Measurements from ENCODE around the gene KCNJ6.

DNA sequence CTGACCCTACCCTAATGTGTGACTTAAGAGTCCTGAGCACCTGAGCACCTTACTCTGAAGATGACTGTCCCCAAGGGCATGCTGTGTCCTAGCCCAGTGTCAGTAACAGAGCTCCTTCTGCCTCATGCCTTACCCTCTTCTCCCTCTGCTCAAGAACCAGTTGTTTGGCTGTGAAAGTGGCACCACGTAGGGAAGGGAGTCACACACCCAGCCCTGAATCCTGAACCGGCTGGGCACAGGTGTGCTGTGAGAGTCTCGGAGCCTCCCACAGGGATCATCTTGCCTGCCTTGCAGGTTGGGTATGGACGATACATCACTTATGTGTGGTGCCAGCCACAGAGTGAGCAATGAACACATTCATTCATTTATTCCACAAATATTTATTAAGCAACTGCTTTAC, 329.1 kb downstream of the KCNJ6 start:
- TF ChIP-seq RARB (CRISPR knock-in tag; IDR thresholded peaks at IDR 0.05) (no peak), PATZ1 (CRISPR knock-in tag; IDR thresholded peaks at IDR 0.05; ENCODE audit: borderline replicate concordance) (no peak), CSRNP3 (CRISPR knock-in tag; IDR thresholded peaks at IDR 0.05) (no peak)

All from SK-N-SH treated with all-trans-retinoic acid at 6 μM for 48 hours (cell line).